Measurements from ENCODE around the gene XRCC6.

DNA sequence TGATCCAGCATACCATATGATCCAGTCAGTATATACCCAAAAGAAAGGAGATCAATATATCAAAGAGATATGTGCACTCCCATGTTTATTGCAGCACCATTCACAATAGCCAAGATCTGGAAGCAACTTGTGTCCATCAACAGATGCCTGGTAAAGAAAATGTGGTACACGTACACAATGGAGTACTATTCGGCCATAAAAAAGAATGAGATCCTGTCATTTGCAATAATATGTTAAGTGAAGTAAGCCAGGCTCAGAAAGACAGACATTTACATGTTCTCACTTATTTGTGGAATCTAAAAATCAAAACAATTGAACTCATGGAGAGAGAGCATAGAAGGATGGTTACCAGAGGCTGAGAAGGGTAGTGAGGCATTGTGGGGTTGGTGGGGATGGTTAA is 40.6 kb downstream of the XRCC6 start:
- TF ChIP-seq POLR2A (IDR thresholded peaks at IDR 0.05) (no peak), POLR2AphosphoS5 (IDR thresholded peaks at IDR 0.05; ENCODE audit: insufficient read depth in 1 of 2, low read depth in 1 of 2) (no peak)

Measured in vagina (tissue), 2 donors.